GM18858 (cell line): Measurements from ENCODE around the gene EFR3B.

Source experiments
- ATAC-seq: cut with Tn5 transposase; IDR thresholded peaks from one replicate; pipeline ENCODE4 v1.9.1; 2021; ENCODE audit not compliant: unreplicated experiment

The EFR3B gene

DNA sequence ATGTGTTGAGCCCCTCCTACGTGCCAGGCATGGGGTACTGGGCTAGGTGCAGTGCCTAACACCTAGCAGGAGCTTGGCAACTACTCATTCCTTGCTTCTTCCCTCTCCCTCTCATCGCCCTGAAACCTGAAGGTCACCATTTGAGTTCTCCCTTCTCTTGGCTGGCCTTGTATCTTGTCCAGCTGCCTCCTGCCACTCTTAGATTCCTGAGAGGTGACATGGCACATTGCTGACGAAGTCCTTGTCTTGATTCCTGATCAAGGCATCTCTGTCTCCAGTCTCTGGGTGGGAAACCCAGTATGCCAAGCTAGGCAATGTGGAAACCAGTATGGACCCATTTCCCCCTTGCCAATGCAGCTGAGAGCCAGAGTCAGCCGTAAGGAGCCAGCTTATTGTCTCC lies 9.0 kb upstream of the EFR3B start:
- ATAC-seq: no peak

DNA sequence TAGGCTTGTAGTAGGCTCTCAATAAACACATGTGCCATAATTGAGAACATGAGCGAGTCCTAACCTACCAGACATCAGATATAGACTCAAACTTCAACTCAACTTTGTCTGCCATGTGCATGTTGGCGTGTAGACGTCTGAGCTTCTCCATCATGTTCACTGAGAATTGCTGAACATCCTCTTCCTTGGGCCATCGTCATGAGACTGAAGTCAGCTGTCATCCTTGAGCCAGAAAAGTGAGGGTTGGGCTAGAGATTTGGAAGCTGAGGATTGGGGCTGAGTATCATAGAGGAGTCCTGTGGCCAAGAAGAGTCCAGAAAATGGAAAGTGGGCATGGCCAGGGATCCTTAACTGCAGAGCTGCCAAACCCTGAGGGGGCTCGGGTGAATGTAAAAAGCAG lies 7.8 kb upstream of the EFR3B start:
- no peak for ATAC-seq

DNA sequence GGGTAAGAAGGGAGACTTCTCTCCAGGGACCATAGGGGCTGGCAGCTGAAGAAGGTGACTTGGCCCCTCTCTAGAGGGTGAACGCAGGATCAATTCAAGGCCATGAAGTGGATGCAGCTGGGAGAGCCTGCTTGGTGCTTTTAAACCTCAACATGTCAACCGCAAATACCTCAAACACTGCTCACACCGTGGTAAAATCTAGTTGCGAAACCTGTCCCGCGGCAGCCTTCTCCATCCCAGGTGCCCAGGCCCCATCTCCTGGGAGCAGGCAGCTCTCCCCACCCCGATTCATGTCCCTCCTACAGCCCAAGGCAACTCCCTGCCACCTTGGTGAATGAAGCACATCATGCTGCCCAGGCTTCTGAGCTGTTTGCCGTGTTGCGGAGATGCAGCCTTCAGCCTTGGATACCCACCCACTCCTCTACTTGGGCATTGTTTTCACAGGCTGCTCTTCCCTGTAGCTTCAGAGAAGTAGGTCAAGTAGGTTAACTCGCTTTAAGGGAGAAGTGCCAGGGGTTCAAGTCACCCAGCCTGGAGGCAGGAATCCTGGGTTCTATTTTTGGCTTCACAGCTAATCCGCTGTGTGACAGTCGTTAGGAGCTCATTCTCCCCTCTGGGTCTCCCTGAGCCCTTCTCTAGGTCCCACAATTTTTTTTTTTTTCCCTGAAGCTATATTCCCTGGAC lies 6.2 kb upstream of the EFR3B start:
- ATAC-seq: no peak

DNA sequence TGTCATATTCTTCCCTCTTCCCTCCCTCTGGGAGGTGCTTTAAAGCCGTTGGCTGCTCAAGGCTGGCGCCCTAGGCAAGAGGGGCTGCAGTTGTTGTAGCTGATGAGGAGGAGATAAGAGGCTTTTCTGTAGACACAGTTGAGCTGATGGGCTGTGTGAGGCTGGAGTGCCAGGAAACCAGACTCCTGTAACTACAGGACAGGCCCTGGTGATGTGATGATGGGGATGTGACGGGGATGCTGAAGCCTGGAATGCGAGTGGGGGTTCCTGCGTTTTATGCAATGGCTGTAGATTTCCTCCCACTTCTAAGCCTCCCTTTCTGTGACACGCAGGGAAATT lies 5.7 kb upstream of the EFR3B start:
- ATAC-seq: no peak

DNA sequence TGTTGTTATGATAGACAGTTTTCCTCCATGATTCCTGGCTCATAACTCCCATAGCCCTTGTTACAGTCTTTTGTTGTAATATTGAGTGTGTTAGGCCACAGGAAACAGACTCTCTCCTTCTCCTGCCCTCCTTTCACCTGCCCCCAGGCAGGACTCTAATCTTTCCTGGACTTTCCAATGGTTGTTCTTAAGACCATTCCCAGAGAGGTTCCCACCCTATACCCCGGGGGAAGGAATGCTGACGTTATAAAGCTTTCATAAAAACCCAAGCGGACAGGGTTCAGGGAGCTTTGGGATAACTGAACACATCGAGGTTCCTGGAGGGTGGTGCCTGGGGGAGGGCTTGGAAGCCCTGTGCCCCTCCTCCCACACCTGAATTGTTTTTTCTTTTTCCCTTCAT lies 2.8 kb upstream of the EFR3B start:
- no peak for ATAC-seq

DNA sequence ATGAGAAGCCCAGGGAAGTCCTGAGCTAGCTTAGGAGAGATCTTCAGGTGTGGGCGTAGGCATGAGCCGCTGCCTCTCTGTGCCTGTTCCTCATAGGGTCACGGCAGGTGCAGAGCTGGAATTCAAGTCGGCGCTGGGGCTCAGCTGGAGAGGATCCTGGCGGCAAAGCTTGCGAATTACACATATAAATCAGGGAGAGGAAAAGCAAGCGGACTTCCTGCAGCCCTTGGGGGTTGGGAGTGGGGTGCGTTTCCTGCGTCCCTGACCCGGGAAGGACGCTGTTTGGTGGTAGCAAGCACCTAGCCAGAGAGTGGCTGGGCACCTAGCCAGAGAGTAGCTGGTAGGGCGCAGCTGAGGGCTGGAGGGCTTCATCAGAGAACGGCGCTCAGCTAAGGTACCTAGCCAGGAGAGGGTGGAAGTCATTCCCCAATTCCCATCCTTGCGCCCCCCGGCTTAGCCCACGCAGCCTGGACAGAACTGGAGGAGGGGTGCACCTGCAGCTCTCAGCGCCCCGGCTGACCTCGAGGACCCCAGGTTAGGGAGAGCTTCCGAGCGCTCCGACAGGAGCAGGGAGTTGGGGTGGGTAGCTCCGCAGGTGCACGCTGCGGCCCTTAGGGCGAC lies 459 bp upstream of the EFR3B start:
- ATAC-seq: no peak

DNA sequence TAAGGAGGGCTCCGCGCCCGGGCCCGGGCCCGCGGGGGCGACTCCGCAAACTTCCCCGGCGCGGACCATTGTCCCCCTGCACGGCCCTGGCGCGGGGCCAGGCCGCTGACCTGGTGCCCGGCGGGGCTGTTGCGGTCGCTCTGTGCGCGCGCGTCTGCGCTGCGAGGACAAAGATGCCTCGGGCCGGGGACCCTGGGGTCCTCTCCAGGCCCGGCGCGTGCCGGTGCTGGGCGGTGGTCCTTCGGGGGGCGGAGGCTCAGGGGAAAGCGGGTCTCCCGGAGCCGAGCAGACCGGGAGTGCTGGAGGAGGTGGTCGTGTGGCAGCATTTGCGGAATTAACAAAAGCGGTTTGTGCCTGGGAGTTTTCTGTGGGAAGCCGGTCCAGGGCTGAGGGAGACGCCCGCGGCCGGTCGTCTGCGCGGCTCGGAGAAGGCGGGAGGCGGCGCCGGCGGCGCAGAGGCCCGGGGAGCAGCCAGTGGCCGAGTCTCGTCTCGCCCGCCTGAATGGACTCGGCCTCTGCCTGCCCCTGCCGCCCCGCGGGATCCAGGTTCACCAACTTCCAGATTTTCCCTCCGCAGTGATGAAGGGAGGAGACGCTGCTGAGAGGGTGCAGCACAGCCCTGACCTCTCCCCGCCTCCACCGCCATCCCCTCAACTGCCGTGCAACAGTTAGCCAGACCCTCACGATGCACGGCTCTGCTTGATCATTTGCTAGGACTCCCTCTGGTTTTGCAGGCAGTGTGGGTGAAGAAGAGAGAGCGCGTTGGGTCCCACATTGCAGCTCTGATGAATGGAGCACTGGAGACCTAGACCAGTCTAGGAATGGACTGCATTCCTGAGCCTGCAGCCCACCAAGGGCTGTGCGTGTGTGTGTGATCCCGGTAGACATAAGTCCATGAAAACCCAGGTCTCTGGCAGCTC lies 705 bp downstream of the EFR3B start:
- no peak for ATAC-seq

DNA sequence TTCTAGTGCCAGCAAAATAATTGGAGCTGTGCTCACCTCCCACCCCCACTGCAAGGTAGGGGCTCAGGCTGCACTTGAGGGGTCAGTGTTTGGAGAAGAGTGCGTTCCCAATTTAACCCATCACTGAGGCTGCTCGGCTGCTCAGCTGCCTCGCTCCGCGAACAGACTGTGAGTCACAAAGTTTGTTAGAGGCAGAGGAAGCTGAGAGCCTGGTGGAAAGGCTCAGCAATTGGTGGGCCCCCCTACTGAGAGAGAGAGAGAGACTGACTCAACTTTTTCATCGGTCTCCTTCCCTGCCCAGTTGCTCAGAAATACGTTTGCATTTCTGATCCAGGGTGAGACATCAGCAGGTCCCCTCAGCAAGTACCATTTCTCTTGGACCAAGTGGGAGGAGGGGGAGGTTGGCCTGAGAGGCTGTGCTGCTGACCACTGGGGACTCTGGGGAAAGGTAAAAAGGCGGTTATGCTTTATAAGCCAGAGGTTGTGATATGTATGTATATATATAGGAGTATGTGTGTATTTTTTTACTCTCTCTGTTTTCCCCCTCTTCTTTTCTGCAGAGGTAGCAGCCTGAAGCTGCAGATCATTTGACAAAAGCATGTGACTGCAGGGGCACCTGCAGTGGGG lies 1.5 kb downstream of the EFR3B start:
- ATAC-seq: no peak

DNA sequence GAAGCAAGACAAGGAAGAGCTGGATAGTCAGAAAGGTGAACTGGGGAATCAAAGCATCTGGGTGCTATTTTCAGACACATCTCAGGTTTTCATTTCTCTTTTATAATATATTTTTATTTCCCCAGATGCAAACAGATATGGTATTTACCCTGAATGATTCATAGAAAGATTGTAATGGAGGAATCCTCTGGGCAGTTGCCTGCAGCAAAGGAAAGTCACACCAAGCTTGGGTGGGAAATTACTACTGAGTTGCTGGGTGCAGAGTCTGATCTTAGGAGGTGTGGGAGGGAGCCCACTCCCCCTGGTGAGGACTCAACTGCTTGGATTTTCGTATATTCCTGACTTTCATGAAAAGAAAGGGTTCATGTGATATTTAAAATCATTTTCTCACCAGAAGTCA lies 2.1 kb downstream of the EFR3B start:
- ATAC-seq: no peak

DNA sequence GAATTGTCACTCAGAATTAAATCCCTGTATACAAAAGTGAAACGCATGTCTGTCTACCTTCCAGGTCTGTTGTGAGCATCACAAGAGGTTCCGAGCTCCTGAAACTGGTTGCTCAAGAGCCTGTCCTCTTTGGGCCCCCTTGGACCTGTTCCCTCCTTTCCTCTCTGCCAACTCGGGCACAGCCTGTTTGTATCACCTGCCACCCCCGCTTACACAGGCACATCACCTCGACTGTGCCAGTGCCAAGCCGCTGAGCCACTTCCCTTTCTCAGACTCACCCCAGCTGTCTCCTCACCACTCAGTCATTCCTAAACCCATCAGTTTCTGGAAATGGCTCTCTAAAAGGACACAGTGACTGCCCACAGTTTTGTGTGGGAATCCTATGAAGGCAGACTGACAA lies 3.1 kb downstream of the EFR3B start:
- ATAC-seq: no peak

DNA sequence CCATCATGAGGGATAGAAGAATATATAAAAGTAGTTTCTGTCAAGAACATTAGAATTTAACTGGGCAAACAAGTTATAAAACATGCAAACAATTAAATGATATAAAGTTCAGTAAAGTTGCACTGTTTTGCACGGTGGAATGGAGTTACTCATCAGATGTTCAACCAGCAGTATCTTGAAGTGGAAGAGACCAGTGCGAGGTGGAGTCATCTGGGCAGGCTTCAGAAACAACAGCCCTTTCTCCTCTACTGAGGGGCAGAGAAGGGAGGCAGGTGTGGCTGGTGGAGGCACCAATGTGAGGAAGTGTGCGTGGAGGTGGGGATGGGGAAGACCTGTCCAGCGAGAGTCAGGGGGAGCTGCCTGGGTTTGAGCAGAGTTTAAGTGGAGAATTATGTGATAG lies 7.5 kb downstream of the EFR3B start:
- no peak for ATAC-seq

DNA sequence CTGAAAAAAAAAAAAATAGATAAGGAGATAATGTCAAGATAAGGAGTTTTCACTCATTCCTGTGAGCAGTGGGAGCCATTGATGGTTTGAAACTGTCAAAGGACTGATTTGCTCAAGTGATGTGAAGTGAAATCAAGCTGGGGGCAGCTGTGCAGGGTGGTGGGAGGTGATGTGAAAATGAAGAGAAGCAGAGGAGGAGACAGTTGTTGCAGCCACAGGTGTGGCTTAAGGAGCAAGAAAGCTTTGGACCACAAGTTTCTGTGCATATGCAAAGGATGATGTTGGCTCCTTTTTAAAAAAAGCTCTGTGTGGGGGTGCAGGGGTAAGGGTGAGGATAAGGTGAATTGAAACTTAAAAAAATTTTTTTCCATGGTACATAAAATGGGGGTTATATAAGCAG lies 8.3 kb downstream of the EFR3B start:
- no peak for ATAC-seq

DNA sequence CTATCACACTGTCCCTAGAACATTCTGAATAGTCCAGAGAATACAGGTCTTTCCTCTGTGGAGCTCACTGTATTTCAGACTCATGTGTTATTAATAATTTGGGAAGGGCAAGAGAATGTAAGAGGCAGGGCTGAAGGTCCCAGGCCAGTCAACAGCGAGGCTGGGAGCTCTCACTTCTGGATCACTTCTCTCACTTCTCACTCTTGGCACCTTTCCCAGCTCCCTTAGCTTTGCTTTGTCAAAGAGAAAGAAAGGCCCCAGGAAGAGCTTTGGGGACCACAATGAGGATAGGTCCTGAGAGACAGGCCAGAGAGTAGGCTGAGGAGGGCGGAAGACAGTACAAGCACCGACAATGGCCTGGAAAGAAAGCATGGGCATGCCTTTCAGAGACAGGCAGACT lies 11.2 kb downstream of the EFR3B start:
- no peak for ATAC-seq

DNA sequence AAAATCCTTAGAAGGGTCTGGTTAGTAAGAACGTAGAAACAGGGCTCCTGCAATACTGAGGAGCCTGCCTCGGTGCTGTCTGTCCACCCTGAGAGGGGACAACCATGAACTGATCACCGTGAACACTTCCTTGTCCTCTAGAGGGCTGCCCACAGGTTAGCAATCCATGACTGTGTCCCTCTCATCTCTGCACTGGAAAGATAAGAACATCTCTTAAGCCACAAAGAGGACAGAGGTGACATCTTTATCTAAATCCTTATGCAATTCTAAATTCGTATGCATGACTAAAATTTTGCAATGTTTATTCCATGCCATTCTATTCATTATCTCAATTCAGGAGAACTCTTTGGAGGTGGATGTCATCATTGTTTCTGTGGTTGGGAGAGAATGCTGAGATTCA lies 12.8 kb downstream of the EFR3B start:
- ATAC-seq: no peak

DNA sequence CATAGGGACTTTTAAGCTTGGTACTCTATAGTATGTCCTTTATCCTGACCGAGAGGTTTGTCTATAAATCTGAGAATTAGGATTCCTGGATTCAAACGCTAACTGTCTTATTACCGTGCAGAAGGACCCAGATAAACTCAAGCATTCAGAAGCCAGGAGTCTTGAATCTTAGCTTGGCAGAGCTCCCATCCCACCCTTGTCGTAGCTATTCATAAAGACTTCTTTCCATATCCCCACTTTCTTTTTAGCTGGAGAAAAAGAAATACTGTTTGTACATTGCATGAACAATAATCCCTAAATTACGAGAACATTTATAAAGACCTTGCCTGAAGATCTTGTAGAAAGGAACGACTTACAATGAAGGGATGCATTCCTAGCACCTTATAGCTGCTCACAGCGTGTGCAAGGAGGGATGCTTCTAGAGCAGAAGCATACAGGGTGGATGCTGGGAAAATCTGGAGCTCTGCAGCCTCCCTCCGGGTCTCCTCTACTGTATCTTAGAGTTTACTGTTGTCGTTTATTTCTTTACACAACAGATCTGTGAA lies 13.6 kb downstream of the EFR3B start:
- no peak for ATAC-seq

DNA sequence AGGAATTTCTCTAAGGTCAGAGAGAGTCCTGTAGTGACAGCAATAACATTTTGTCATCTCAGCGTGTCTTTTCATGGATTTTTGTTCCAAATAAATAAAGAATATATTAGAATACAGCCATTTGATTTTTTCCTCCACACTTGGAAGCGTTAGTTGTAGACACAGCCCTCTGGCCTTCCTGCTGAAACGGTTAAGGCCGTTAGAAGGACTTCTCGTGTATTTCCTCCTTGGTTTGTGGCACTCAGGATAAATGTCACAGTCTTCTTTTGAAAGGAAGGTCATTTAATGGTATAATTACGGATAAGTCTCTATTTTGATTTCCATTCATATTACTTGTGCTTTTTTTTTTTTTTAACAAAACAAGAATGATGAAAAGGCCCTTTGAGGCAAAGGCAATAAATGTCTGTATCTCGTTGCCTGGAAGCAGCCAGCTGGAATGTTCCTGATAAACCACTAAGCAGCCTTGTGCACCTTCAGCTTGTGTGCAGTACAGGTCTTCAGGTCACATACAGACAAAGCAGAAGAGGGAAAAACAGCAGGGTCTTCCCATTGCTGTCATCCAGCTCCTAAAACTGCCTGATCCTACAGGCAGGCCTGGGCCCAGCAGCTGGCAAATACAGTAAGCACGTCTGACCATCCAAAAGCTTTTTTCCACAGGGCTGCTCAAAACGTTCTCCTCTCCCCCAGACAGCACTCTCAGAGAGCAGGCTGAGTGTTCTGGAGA lies 14.4 kb downstream of the EFR3B start:
- ATAC-seq: no peak

DNA sequence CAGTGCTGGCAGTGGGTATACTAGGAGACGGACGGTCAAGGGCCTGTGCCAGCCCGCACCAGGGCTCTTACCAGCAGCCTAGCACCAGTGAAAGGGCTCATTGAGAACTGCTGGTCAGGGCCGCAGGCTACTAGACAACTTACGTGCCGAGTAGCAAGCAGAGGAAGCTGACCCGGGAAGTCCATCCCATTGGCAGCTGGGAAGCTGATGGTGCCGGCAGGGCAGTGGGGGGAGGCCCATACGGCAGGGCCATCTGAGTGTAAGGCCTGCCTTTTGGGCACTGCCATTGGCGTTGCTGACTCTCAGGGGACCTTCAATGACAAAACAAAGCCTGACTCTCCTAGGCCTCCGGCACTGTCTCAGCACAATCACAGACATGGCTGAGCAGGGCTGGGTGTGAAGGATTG lies 20.6 kb downstream of the EFR3B start:
- no peak for ATAC-seq

DNA sequence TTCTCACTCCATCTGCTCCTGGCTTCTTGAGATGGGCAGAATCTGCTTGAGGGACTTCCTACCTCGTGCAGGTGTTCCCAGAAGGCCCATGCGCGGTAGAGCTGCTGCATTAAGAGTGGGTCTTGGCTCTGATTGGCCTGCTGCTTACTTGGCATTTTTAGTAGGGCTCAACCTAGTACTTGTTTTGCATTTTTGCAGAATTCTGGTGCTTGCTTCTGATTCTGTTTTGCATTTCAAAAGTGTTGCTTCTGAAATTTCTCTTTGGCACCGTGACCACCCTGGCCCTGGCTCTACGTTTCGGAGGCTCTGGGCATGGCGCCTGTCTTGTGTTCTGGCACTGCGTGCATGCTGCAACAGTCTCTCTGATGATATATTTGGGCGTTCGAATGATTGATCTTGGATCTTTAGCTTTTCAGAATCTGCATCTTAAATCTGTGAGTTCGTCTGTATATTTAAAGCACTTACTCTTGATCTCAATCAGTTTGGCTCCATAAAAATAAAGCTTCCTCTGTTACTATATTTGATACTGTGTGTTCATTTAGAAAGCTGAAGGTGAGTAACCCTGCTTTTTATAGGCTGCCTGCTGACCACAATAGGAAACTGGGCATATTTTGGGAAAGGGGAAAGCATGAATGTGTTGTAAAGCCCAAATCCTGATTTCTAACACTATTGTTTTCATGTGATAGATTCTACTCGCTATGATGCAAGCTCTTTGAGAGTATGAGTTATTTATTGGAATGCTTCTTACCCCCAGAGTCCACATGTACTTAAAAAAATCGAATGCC lies 22.2 kb downstream of the EFR3B start:
- no peak for ATAC-seq

DNA sequence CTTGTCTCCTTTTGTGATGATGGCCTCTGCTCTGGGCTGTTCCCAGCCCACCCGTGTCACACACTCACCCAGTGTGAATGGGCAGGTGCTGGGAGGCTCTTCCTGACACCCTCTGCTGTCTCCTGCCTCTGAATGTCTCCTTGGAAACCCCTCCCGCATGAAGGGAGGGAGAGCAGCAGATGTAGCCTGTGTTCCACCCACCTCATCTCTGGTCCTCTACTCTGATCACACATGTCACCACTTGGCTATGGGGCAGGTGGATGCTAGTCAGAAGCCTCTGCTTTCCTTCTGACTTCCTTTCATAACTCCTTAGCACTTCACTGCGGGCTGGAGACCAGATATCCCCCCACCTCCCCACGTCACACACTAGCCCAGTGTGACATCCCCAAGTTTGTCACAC lies 23.9 kb downstream of the EFR3B start:
- ATAC-seq: no peak

DNA sequence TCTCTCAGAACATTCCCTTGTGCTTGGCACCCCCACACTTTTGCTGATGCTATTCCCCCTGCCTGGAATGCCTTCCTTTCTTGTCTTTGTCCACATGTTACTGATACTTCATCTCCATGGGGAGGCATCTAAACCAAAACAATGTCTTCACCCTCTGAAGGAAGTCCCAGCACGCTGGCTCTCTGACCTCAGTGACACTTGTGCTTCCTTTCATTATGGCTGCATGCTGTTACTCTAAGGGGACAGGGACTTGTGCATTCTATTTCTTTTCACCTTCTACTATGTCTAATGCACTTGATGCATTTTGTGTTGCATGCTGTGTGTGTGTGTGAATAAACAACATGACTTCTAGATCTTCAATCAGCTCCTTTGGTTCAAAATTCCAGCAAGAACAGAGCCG lies 24.6 kb downstream of the EFR3B start:
- no peak for ATAC-seq
